OCI-LY7 (cell line): ENCODE results near the gene PPP4R1.

Experiments used
- EZH2phosphoT487 ChIP-seq: fragments of 200-600 bp; sonication (generic); IDR thresholded peaks from 2 replicates; pipeline ENCODE4 v1.6.1; 2018; ENCODE audit warnings: low read depth, borderline replicate concordance, mild to moderate bottlenecking, mixed run types, antibody characterized with exemption, low read length, moderate library complexity, mixed read lengths
- TF ChIP-seq, protein P1 (sequence below): fragments of 200-600 bp; sonication (generic); conservative IDR thresholded peaks from 2 replicates; pipeline ENCODE4 v1.5.1; 2014; ENCODE audit warnings: mild to moderate bottlenecking, antibody characterized with exemption, low read length, moderate library complexity, mixed read lengths

DNA sequence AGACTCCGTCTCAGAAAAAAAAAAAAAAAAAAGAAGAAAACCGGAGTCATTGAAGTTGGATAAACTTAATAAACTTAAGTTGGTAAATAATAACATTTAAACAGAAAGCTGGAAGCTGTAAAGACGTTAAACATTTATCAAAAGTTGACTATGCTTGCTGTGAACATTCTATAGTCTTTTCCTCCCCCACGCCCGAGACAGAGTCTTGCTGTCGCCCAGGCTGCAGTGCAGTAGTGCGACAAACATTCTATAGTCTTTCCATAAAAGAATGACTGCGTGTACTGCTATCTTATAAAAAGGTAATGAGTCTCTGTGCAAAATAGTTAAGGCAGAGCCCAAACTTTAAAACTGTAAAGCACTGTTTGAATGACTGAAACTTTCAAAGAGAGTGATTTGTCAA lies 45.2 kb downstream of the PPP4R1 start:
- TF ChIP-seq, protein P1, sequence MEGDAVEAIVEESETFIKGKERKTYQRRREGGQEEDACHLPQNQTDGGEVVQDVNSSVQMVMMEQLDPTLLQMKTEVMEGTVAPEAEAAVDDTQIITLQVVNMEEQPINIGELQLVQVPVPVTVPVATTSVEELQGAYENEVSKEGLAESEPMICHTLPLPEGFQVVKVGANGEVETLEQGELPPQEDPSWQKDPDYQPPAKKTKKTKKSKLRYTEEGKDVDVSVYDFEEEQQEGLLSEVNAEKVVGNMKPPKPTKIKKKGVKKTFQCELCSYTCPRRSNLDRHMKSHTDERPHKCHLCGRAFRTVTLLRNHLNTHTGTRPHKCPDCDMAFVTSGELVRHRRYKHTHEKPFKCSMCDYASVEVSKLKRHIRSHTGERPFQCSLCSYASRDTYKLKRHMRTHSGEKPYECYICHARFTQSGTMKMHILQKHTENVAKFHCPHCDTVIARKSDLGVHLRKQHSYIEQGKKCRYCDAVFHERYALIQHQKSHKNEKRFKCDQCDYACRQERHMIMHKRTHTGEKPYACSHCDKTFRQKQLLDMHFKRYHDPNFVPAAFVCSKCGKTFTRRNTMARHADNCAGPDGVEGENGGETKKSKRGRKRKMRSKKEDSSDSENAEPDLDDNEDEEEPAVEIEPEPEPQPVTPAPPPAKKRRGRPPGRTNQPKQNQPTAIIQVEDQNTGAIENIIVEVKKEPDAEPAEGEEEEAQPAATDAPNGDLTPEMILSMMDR = no peak
- no peak for TF ChIP-seq EZH2phosphoT487
